ENCODE data around the gene DGKZ. TPM values are rescaled to one million over a fixed set of nuclear protein-coding genes. Genes with fewer than 3 reads are reported as not detected.
A peak's percentile ranks its signal among the peaks of the same experiment; 100 is the strongest.

DGKZ gene
- total RNA-seq, 3 donors from 2014 or later, result 42.3 to 46.5 (median 46.2) TPM

DNA sequence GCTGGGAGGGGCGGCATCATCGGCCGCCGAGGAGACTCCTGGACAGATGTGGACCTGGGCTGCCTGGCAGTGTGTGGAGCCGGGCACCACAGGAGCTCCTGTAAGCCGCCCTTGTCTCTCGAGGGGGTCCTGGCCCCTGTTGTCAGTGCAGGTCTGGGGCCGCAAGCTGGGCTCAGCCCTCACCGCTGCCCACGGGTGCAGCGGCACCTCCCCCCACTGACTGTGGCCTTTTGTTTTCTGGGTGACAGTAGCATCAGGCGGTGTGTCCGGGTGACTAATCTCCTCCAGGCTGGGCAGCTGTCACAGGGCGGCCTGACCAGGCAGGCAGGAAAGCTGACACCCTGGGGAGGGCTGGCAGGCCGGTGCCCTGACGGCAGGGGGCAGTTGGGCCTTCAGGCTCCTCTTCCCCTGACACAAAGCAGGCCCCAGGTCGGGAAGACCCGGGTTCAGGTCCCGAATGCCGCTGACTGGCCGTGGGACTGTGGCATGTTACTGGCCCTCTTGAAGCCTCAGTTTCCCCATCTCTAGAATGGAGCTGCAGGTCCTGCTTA lies 16.3 kb downstream of the DGKZ start:
- Histone ChIP-seq H3K36me3 (no peaks in the 10 kb centered on the region), H3K27me3 (no peaks in the 10 kb centered on the region), H3K4me1 (peaks cover 22 to 29% of the 10 kb centered on the region in 2 donors), H3K9me3 (no peaks in the 10 kb centered on the region), H3K4me3 (peak overlapping the region in 2 of 3 donors; percentile 2 to 50), H3K27ac (peak overlapping the region; percentile 90 to 98)
- intact Hi-C loops (cut with DNase I; ENCODE audit: low total_unique reads), result no loop called here
- TF ChIP-seq POLR2AphosphoS5 (IDR thresholded peaks at IDR 0.05) (peak in 2 of 3 donors; percentile 39 to 45), POLR2A (IDR thresholded peaks at IDR 0.05) (no peak), CTCF (IDR thresholded peaks at IDR 0.05) (peak in 2 of 3 donors; percentile 21 to 41)
- peak; percentile 75 to 81 for DNase-seq (ENCODE audit: low spot score in 2 of 2)

GRCh38 chr11:46364056-46364455 lies 16.8 kb downstream of the DGKZ start:
- no peak for TF ChIP-seq CTCF (IDR thresholded peaks at IDR 0.05)
- intact Hi-C loops (cut with DNase I; ENCODE audit: low total_unique reads), result no loop called here
- no peak for DNase-seq (ENCODE audit: low spot score in 2 of 2)
- peaks cover 22 to 29% of the 10 kb centered on the region in 2 donors for H3K4me1 ChIP-seq
- H3K27ac ChIP-seq, result peak overlapping the region; percentile 90 to 98
- no peaks in the 10 kb centered on the region for H3K9me3 ChIP-seq
- no peaks in the 10 kb centered on the region for H3K27me3 ChIP-seq
- no peaks in the 10 kb centered on the region for H3K36me3 ChIP-seq
- H3K4me3 ChIP-seq, result no peak overlapping the region

GRCh38 chr11:46364791-46365190 lies 17.5 kb downstream of the DGKZ start:
- H3K36me3 ChIP-seq, result no peaks in the 10 kb centered on the region
- intact Hi-C loops (cut with DNase I; ENCODE audit: low total_unique reads), result no loop called here
- DNase-seq (ENCODE audit: low spot score in 2 of 2), result no peak
- H3K27ac ChIP-seq, result peak overlapping the region in 1 of 2 donors; percentile 98
- no peaks in the 10 kb centered on the region for H3K27me3 ChIP-seq
- no peaks in the 10 kb centered on the region for H3K9me3 ChIP-seq
- peaks cover 22 to 29% of the 10 kb centered on the region in 2 donors for H3K4me1 ChIP-seq
- no peak for TF ChIP-seq POLR2AphosphoS5 (IDR thresholded peaks at IDR 0.05)
- no peak for TF ChIP-seq POLR2A (IDR thresholded peaks at IDR 0.05)
- no peak for TF ChIP-seq CTCF (IDR thresholded peaks at IDR 0.05)
- no peak overlapping the region for H3K4me3 ChIP-seq

DNA sequence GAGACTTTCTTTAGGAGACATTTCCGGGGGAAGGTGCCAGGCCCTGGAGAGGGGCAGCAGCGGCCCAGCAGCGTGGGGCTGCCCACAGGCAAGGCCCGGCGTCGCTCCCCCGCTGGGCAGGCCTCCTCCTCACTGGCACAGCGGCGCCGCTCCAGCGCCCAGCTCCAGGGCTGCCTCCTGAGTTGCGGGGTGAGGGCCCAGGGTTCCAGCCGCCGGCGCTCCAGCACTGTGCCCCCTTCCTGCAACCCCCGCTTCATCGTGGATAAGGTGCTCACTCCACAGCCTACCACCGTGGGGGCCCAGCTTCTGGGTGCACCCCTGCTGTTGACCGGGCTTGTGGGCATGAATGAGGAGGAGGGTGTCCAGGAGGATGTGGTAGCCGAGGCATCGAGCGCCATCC lies 19.0 kb downstream of the DGKZ start:
- peak overlapping the region in 1 of 2 donors; percentile 5 for H3K27ac ChIP-seq
- no peaks in the 10 kb centered on the region for H3K36me3 ChIP-seq

More for the DNA sequence above, 19.0 kb downstream of the DGKZ start:
- DNase-seq (ENCODE audit: low spot score in 2 of 2), result no peak
- H3K9me3 ChIP-seq, result no peaks in the 10 kb centered on the region
- no peak overlapping the region for H3K4me3 ChIP-seq
- H3K4me1 ChIP-seq, result peaks cover 22 to 23% of the 10 kb centered on the region in 2 donors
- intact Hi-C loops (cut with DNase I; ENCODE audit: low total_unique reads), result no loop called here
- TF ChIP-seq POLR2AphosphoS5 (IDR thresholded peaks at IDR 0.05) (no peak), CTCF (IDR thresholded peaks at IDR 0.05) (no peak), POLR2A (IDR thresholded peaks at IDR 0.05) (no peak)
- no peaks in the 10 kb centered on the region for H3K27me3 ChIP-seq
